Psoas muscle (tissue), 8 donors: ENCODE results near the gene CMTM8. TPM values are rescaled to one million over a fixed set of nuclear protein-coding genes. Genes with fewer than 3 reads are reported as not detected.

Source experiments
- ATAC-seq, 4 donors: fragments of 200-7000 bp; cut with Tn5 transposase; one replicate each; pipeline ENCODE4 v1.9.1; 2020; ENCODE audit warnings: moderate library complexity in 3 of 4, mild to moderate bottlenecking in 2 of 4
- DNase-seq, 2 donors: peaks; one replicate each; pipeline ENCODE4 v3.0.0-alpha.2; 2020
- H3K27ac ChIP-seq: fragments of 200-600 bp; one replicate; pipeline ENCODE4 v1.8.0; 2022
- H3K27me3 ChIP-seq, 3 donors: fragments of 200-600 bp in 1 of 3; one replicate each; pipeline versions ENCODE4 v1.6.1 to v1.8.0; 2013 to 2022; ENCODE audit warnings: low read length in 2 of 3, mild to moderate bottlenecking in 2 of 3, moderate library complexity in 1 of 3; ENCODE audit not compliant: insufficient read depth in 3 of 3
- H3K36me3 ChIP-seq, 2 donors: fragments of 200-600 bp in 1 of 2; one replicate each; pipeline versions ENCODE4 v1.6.1 to v1.8.0; 2013 to 2022; ENCODE audit warnings: low read depth in 1 of 2, mild to moderate bottlenecking in 1 of 2, moderate library complexity in 1 of 2; ENCODE audit not compliant: insufficient read depth in 1 of 2
- H3K4me1 ChIP-seq: fragments of 200-600 bp; one replicate; pipeline ENCODE4 v1.8.0; 2022
- H3K4me3 ChIP-seq: fragments of 200-600 bp; one replicate; pipeline ENCODE4 v1.8.0; 2022; ENCODE audit warnings: mild to moderate bottlenecking
- H3K9me3 ChIP-seq: fragments of 200-600 bp; one replicate; pipeline ENCODE4 v1.8.0; 2022
- WGBS, 3 donors: extraction: QIAGEN DNeasy Blood & Tissue Kit; methylation state at CpG; one replicate each; pipeline versions ENCODE4 v1.1.6 to v1.1.7; 2013; 5-methylcytosine and 5-hydroxymethylcytosine counted together
- intact Hi-C, 2 donors: fragments of 100-400 bp; cut with DNase I; formaldehyde crosslinking; loops; one replicate each; pipeline versions ENCODE4 v1.11.0 to v1.14.2; 2022
- polyA plus RNA-seq, 3 donors: library from polyadenylated mRNA; stranded (reverse); fragments of 200-250 nt; gene quantifications; one replicate each; pipeline ENCODE4 v1.2.3, GENCODE V29; 2013
- total RNA-seq, 4 donors: library from RNA; stranded (reverse); fragmentation: NEBNext Ultra II Directional in 2 of 4; extraction: Animal tissue kit (Norgen Biotek cat#: 25700) in 2 of 4; gene quantifications; one replicate each; pipeline versions ENCODE4 v1.2.1 to v1.2.4, GENCODE V29; 2021 to 2023
- TF ChIP-seq, protein P1 (sequence below): fragments of 200-600 bp; IDR thresholded peaks from one replicate; pipeline ENCODE4 v1.8.0; 2022; ENCODE audit warnings: antibody characterized with exemption
- donor health status: healthy with polysubstance abuse.
- donor health status: DM: no; HTN: no; CAD: no; lungs with moderate emphysema.
- donor health status: Bipolar disorder and iron deficiency.
- donor health status: healthy.
- donor health status: DM: yes; HTN: yes; CAD: no.
- donor health status: DM: no; HTN: no; CAD: no.
- donor health status: DM: no; HTN: no; CAD: no.
- donor health status: DM: yes; HTN: yes; CAD: no.

CMTM8 gene
- total and polyA plus RNA-seq, 7 donors = 0.97 to 4.2 (median 2.0) TPM

DNA sequence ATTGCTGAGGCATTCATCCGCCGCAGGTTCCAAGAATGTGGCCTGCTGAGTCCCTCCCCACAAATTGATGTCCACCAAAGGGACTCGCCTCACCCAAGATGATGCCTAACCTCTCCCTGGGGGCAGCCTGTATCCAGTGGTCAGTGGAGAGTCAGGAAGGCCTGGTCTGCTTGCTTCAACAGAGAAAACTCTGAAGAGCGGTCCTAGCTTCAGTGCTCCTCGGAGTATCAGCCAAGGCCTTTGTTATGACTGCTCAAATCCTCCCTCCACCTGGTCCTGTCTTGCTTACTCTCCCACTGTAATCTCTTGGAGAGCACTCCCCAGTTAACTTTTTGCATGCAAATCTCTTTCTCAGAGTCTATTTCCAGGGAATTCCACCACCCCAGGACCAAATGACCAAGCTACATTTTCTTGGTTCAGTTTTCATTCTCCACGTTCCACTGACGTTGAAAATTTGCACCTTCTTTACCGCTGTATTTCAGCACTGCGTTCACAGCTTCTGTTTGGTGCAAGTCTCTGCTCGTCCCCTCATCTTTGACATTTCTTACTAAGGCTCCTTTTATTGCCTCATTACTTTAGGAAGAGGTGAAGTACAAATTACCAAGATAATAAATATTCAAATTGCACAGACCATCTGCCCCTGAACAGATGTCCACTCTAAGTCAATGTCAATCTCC, 175.5 kb downstream of the CMTM8 start:
- Histone ChIP-seq H3K27ac (no peak overlapping the region), H3K36me3 (no peaks in the 10 kb centered on the region), H3K4me3 (no peak overlapping the region), H3K4me1 (no peaks in the 10 kb centered on the region), H3K9me3 (no peaks in the 10 kb centered on the region), H3K27me3 (no peaks in the 10 kb centered on the region)
- TF ChIP-seq, protein P1, sequence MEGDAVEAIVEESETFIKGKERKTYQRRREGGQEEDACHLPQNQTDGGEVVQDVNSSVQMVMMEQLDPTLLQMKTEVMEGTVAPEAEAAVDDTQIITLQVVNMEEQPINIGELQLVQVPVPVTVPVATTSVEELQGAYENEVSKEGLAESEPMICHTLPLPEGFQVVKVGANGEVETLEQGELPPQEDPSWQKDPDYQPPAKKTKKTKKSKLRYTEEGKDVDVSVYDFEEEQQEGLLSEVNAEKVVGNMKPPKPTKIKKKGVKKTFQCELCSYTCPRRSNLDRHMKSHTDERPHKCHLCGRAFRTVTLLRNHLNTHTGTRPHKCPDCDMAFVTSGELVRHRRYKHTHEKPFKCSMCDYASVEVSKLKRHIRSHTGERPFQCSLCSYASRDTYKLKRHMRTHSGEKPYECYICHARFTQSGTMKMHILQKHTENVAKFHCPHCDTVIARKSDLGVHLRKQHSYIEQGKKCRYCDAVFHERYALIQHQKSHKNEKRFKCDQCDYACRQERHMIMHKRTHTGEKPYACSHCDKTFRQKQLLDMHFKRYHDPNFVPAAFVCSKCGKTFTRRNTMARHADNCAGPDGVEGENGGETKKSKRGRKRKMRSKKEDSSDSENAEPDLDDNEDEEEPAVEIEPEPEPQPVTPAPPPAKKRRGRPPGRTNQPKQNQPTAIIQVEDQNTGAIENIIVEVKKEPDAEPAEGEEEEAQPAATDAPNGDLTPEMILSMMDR = no peak
- intact Hi-C loops = no loop called here
- ATAC-seq = no peak
- DNase-seq = no peak
- 73 to 93% (median 89%) methylated on average over 10 of the region's 10 CpGs for WGBS, 3 donors

DNA sequence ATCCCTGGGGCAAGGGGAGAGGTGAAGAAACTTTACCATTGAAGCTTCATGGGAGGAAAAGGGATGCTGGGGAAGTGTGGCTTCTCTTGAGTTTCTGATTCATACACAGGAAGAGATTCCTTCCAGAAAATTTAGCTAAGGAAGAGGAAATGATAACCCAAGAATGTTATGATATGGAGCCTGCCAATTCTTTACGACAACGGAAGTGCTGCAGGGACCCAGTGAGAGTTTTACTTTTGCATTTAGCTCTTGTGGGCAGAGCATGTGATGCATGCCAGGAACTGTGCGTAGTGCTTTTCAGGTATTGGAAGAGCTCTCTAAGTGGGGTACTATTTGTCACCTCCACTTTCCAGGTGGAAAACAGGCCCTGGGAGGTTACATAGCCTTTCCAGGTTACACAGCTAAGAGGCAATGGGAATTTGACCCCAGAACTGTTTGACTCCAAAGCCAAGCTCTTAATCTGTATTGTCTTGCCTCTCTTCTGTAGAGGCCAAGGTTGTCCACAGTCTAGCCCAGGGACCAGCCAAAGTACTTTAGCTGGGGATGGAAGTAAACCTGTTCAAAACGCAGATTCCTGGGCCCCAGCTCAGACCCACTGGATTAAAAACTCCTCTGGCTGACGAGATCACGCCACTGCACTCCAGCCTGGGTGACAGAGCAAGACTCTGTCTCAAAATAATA, 176.2 kb downstream of the CMTM8 start:
- Histone ChIP-seq H3K27ac (no peak overlapping the region), H3K27me3 (no peaks in the 10 kb centered on the region), H3K36me3 (no peaks in the 10 kb centered on the region), H3K9me3 (no peaks in the 10 kb centered on the region), H3K4me1 (no peaks in the 10 kb centered on the region), H3K4me3 (no peak overlapping the region)
- no peak for DNase-seq
- ATAC-seq = peak in 1 of 4 donors; percentile 35
- intact Hi-C loops = no loop called here
- TF ChIP-seq, protein P1 = no peak
- 81 to 87% (median 85%) methylated on average over 6 of the region's 6 CpGs for WGBS, 3 donors

DNA sequence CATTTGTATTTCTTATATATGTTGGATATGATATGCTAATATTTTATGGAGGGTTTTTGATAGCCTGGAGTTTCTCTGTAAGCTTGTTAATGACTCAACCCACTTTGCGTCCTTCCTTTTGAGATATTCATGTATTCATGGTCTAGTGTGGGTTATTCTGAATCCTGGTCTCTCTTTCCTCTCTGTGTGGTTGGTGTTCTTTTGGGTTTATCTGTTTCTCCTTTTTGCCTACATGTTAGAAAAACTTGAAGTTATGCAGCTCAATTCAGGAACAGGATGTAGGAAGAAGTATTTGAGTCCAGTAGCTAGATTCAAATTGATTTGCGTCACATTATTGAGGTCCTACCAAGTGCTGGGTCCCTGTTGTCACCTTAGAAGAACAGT, 181.3 kb downstream of the CMTM8 start:
- Histone ChIP-seq H3K4me3 (no peak overlapping the region), H3K36me3 (no peaks in the 10 kb centered on the region), H3K27ac (peak overlapping the region; percentile 68), H3K4me1 (peaks cover 30% of the 10 kb centered on the region), H3K27me3 (no peaks in the 10 kb centered on the region), H3K9me3 (no peaks in the 10 kb centered on the region)
- intact Hi-C loops = no loop called here
- 89 to 97% (median 90%) methylated on average over 2 of the region's 2 CpGs for WGBS, 3 donors
- no peak for DNase-seq
- no peak for ATAC-seq
- TF ChIP-seq, protein P1 = no peak

Other genes with a start within 250 kb of the CMTM8 start
- gene GPD1L, start 132.1 kb upstream of the CMTM8 start, total RNA-seq = 100 to 1,000 TPM in 3 of 4 donors, 10 to 100 TPM in 1; 99.4 to 135 (median 128) TPM
- 100 to 1,000 TPM in 1 of 3 donors, 10 to 100 TPM in 2; 28.2 to 101 (median 90.5) TPM for gene GPD1L, start 132.1 kb upstream of the CMTM8 start, polyA plus RNA-seq
- gene CMTM7, start 153.2 kb downstream of the CMTM8 start, total RNA-seq = 10 to 100 TPM in 1 of 4 donors, 1 to 10 TPM in 3; 2.6 to 18.5 (median 6.1) TPM
- gene CMTM7, start 153.2 kb downstream of the CMTM8 start, polyA plus RNA-seq = 1 to 10 TPM in 2 of 3 donors, under 1 TPM in 1; 0.65 to 2.6 (median 1.9) TPM